GM18867 (cell line): Measurements from ENCODE around the gene CNKSR1.
A peak's percentile ranks its signal among the peaks of the same experiment; 100 is the strongest.

Source experiments
- ATAC-seq: cut with Tn5 transposase; IDR thresholded peaks from one replicate; pipeline ENCODE4 v1.9.1; 2021; ENCODE audit warnings: mild to moderate bottlenecking, moderate library complexity; ENCODE audit not compliant: unreplicated experiment

Gene CNKSR1

DNA sequence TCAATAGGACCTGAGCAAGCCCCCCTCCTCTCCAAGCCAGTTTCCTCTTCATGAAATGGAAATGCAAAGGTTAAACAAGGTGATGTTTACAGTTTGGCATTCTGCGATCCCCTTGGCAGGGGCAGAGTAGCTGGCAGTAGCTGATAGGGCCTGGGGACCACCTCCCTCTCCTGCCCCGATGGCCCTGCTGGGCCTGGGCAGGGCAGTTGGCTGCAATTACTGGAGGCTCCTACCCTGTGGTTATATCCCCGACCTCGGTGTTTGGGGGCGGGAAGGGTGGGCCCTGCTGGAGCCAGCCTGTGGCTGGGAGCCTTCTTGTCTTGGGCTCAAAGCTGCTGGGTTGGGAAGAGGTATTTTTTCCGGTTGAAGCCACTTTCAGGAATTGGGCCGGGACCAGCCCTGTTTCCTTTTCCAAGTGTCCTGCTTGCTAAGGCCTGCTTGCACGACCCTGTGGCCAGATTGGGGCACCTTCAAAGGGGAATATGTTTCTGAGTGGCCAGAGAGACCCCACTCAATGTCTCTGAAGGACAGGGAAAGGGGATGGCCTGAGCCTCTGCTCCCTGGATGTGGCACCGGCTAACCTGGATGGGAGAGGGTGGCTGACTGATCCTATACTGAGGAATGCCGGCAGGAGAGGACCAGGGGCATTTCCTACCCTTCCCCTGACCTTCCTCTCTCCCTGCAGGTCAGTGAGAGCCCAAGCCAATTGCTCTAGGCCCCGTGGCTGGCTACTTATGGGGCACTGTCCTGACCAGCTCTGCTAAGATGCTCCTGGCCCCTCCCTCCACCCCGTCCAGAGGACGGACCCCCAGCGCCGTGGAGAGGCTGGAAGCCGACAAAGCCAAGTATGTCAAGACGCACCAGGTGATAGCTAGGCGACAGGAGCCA lies 16.5 kb upstream of the CNKSR1 start:
- ATAC-seq: no peak

DNA sequence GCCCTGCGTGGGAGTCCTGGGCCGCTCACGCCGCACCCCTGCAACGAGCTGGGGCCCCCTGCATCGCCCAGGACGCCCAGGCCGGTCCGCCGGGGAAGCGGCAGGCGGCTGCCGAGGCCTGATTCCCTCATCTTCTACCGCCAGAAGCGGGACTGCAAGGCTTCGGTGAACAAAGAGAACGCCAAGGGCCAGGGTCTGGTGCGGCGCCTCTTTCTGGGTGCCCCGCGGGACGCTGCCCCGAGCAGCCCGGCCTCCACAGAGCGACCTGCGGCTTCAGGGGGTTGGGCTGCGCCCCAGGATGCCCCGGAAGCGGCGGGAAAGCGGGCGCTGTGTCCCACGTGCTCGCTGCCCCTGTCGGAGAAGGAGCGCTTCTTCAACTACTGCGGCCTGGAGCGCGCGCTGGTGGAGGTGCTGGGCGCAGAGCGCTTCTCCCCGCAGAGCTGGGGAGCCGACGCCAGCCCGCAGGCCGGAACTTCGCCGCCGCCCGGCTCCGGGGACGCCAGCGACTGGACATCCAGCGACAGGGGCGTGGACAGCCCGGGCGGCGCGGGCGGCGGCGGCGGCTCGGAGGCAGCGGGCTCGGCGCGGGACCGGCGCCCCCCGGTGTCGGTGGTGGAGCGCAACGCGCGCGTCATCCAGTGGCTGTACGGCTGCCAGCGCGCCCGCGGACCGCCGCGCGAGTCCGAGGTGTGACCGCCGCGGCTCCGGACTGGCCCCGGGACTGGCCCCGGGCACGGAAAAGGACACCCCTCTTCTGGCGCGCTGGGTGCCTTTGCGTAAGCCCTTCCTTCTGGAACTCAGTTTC lies 15.7 kb upstream of the CNKSR1 start:
- no peak for ATAC-seq

DNA sequence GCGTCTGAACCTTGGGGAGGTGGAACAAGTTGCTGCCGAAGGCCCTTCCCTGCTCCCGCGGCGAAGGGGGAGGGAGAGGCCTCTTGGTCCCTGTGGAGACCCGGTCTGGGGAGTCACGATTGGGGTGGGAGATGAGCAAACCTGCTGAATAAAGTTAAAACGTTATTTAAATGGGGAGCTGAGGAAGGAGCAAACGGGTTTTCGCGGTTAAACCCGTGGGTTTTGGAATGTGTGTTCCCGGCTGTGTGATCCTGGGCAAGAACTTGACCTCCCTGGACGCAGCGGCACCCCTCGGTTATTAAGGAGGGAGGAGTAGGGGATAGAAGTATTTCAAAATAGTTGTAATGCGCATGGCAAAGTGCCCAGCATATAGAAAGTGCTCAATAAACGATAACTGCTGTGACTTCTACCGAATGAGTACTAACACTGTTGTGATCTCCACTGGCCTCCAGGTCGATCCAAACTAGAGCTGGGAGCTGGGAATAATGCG lies 15.0 kb upstream of the CNKSR1 start:
- no peak for ATAC-seq

DNA sequence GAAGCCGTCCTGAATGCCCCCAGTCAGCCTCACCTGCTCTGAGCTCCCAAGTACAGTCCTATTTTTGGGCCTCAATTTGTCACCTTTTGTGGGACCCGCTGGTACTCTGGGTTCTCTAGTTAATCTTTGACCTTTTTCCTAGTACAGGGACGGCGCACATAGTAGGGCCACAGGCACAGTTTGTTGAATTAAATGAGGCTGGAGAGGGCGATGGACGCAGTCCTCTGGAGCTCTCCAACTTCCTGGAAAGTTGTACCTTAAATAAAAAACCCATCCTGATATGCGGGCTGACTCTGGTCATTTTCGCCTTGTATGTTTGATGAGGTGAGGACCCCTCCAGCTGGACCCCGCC lies 13.6 kb upstream of the CNKSR1 start:
- ATAC-seq: no peak

DNA sequence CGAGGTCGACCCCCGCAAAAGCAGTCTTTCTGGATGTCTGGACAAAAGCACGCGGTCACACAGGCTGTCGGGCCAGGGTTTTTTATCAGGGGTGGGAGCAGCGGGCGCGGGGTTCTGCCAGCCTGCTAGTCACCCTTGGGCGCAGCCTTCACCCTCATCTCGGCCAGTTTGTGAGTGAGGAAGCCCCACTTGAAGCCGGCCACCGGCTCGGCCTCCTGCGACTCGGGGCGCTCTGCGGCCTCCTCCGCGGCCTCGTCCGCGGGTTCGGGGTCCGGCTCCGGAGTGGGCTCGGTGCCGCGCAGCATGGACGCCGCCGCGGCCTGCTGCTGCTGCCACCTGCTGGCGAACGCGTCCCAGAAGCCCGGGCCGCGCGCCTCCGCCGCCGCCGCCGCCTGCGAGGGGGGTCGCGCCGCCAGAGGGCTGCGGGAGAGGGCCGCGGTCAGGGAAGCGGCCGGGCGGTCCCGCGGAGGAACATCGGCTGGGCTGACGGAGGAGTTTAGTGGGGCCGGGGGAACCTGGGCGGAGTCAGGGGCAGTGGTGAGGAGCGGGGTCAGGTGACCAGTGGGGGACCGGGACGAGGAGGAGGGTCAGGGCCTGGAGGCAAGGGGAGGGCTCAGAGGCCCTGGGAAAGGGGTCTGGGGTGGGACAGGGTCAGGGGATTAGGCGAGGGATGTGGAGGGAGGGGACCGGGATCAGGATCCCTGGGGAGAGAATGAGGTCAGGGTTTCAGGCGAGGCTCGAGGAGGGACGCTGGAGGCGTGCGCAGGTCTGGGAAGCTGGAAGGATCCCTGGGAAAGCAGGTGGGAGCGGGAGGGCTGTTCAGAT lies 13.0 kb upstream of the CNKSR1 start:
- ATAC-seq: no peak

DNA sequence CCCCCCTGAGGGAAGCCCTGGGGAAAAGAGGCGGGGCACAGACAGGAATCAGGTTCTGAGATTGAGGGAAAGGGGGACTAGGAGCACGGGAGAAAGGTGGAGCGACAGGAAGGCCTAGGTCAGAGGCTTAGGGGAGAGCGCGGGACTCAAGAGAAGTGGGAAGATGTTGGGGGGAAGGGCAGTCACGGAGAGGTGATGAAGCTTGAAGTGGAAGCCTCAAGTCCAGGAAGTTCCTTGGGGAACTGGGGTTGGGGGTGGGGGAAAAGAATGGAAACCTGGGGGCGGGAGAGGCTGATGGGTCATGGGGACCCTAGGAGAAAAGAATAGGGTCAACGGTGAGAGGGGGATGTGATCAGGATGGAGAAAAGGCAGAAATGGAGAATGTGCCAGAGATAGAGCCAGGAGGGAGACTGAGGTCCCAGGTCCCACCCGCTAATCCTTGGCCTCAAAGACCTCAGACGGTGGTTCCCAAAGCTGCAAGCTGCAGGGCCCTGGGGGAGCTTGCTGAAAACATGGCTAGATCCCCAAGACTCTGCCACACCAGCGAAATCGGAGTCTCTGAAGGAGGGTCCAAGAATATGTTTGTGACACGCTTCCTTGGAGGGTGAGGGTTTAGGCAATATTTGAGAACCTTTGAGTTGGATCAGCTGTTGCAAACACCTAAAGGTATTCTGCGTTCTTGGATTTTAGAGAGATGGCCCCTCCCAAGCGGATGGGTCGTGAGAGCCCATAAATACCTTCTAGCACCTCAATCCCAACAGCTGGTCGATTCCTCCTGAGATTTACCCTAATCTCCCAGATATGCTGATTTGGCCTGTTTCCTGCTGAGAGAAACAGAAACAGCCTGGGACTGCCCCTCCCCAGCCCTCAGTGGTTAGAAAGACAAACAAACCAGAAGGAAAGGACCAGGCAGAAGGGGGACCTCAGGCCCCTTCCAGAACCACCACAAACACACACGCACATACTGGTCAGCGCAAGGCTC lies 12.1 kb upstream of the CNKSR1 start:
- ATAC-seq: no peak

DNA sequence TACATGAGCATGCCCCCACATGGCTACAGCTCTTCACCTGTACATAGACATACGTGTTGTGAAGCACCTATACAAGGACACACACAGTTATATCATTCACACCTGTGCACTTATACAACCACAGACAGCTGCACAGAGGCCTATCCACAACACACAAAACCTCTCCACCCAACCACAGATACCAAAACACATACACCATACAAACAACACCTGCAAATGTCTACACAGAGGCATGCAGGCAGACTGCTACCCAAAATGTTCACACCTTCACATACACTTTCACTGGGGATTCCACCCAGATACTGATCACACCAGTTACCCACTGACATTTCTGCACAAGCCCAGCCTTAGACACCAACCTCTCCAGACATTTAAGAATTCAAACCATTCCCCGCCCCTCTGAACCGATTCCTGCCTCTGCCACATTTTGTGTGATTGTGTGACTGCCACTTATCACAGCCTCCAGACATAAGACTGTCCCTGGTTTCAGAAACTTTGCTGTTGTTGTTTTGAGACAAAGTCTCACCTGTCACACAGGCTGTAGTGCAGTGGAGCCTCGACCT lies 10.5 kb upstream of the CNKSR1 start:
- ATAC-seq: no peak

DNA sequence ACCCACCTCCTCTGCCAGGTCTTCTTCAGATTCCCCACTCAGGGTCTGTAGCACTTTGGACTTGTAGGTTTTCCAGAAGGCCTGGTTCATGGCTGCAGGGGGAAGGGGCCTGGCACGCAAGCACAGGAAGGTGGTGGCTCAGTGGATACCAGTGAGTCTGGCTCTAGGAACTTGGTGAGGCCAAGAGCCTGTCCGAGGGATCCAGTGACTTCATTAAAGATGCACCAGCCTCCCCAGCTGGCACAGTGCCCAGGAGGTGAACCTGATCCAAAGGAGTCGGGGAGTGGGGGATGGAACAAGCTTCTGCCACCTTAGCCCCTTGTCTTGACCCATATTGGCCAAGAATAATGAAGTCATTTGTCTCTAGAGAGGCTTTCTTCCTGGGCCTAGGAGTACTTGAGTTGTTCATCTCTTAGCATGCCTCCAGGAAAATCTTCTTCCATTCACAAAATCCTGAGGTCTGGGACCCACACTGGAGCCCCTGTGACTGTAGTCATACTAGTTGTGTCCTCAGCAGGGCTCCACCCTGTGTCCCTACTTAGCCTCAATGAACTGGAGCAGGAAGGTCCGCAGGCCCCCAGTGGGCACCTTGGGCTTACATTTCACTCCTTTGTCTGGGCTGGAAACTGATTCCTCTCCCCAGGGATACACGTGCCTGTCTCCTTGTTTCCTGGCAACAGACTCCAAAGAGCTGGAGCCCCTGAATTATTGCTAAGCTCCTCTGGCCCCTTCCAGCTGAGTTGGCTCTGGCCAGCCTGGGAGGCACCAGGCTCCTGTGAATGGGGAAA lies 8.7 kb upstream of the CNKSR1 start, which contains the start of gene C1orf232:
Gene C1orf232 (minus strand): TSS at position 554 of the 788 bp plus-strand sequence. CDS start 464 bp downstream, at position 90.
- ATAC-seq: no peak

DNA sequence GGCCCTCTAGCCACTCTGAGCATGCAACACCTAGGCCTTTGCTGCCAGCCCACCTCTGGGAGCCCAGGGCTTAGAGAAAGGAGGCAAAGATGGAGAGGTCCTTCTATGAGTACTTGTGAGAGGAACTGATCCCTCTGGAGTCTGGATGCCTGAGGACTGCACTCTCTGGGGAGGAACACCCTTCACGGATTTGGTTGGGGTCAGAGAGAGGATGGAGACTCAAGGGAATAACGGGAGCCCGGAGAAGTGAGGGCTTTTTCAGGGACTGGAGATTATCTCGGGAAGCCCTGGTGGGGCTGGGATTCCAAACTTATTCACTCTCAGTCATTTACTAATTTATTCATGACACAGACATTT lies 8.1 kb upstream of the CNKSR1 start:
- no peak for ATAC-seq

DNA sequence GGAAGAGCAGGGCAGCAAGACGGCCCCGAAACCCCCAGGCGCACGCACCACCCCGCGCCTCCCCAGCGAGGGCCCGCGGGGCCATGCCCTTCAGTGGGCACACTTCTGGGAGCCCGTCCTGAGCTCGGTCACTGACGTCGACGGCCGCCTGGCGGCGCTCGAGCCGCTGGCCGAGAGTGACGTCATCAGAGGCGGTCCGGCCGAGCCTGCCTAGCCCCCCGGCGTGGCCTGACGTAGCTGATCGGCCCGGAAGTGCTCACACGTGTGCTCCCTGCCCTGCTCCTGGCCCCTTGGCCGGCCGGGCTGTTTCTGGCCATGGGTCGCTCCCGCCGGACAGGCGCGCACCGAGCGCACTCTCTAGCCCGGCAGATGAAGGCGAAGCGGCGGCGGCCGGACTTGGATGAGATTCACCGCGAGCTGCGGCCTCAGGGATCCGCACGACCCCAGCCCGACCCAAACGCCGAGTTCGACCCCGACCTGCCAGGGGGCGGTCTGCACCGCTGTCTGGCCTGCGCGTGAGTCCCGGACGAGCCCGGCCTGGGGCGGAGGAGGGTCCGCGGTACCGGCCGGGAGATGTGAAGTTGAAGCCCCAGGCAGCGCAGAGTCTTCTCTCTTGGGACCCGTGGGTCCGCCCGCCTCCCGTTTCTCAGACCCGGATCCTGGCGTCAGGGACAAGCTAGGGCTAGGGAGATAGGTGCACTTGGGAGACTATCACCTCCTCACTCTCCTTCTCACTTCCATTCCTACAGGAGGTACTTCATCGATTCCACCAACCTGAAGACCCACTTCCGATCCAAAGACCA lies 7.4 kb upstream of the CNKSR1 start, which contains the start of gene ZNF593:
Gene ZNF593 (plus strand): TSS at position 240 of the 803 bp plus-strand sequence. CDS start 76 bp downstream, at position 316.
- ATAC-seq: peak; percentile 81

DNA sequence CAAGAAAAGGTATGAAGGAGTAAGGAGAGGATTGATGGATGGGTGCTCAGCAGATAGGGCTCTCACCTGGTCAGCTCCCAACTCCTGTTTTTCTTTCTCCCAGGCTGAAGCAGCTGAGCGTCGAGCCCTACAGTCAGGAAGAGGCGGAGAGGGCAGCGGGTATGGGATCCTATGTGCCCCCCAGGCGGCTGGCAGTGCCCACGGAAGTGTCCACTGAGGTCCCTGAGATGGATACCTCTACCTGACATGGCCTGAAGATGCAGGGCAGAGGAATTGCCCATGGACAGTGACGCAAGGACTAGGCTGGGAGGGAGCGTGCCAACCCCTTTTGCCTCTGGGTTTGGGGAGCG lies 6.8 kb upstream of the CNKSR1 start:
- ATAC-seq: no peak

DNA sequence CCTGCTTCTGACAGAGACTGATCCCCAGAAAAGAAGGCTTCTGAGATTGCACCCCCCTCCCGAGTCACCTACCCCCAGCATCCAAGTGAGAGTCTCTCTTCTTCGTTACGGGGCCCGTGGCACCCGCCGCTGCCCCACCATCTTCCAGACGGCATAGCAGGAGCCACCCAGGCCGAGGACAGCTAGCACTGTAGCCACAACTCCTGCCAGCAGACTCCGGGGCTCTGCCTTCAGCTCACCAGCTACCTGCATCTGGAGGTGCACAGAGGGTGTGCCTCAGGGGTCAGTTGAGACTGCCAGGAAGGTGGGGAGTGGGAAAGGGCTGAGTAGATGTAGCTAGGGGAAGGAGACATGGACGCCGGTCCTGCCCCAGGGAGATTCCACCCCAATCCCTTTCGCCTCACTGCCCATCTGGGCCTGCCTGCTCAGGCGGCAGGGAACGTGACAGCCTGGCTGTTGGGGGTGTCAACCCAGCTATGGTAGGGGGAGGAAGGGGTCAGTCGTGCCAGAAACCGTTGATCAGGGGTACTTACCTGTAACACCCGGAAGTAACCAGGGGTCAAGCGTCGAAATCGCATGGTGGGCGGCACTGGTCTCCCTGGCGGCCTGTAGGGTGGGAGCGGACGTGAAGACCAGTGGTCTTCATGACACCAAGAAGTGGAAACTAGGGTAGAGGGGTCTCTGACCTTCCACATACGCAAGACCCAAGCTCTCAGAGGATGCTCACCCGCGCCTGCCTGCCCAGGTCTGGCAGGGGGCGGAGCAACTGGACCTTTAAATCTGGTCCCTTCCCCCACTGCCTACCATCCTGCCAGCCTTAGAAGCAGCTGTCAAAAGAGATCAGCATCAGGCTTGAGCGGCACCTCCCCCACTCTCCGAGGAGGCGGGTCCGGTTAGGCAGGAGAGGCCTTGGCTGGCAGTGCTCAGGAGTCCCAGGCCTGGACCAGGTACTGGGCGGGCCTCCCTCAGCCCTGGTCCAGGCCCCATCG lies 5.9 kb upstream of the CNKSR1 start, which contains the start of gene ZNF593OS:
Gene ZNF593OS (minus strand): TSS at position 749 of the 989 bp plus-strand sequence. CDS start 171 bp downstream, at position 578.
- ATAC-seq: no peak

DNA sequence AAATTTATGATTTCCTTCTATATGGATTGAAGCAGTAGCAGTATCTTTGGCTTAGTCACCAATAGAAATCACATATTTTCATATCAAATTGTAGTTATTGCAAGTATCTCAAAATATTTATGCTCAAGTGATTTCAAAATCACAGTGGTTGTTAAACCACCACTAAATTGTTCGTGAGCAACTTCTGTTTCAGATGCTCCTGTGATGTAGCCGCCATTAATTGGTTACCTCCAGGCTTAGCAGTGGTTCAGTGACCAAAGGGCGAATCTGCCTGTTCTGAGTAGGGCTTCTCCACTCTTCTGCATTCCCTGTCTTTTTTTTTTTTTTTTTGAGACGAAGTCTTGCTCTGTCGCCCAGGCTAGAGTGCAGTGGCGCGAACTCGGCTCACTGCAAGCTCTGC lies 1.9 kb upstream of the CNKSR1 start:
- no peak for ATAC-seq

DNA sequence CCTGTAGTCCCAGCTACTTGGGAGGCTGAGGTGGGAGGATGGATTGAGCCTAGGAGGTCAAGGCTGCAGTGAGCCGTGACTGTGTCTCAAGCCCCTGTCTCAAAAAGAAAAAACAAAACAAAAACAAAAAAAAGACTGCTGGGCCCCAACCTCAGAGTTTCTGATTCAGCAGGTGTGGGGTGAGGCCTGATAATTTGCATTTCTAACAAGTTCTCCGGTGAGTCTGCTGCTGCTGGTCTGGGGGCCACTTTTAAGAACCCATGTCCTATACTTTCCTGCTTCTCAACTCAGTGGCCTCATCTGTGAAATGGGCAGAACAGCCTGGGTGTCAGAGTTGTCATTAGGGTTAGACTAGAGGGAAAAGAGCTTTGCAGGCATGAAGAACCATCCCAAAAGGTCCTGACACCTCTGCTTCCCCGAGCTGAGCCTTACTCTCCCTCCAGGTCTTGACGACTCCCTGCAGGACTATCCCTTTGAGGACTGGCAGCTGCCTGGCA lies 2.8 kb downstream of the CNKSR1 start:
- no peak for ATAC-seq

DNA sequence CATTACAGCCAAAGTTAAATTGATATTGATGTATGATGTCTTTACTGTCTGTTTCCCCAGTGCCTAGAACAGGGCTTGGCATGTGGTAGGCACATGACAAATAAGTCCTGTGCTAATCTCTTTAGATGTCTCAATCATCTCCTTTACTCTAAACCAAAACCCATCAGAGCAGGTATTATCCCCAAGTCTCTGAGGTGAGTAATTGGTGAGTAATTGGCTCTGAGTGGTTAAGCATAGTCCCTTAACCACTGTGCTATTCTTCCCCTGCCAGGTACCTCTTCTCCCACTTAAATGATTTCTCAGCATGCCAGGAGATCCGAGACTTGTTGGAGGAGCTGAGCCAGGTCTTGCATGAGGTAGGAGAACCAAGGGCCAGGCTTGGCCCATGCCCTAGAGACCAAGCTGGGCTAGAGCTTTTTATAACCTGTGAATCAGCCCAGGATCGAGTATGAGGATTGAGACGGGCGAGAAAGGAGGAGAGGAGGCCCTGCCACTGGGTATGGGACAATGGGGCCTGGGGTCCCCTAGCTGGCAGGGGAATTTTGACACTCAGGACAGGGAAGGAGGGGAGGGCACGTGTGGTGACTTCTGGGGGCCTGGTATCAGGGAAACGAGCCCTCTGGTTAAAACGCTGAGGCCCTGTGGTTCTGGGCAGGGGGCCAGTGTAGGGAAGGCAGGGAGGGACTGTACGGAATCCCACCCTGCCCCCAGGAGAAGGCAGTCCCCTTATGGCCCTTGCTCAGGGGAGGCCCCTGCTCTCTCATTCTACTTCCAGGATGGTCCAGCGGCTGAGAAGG lies 4.5 kb downstream of the CNKSR1 start:
- ATAC-seq: no peak

DNA sequence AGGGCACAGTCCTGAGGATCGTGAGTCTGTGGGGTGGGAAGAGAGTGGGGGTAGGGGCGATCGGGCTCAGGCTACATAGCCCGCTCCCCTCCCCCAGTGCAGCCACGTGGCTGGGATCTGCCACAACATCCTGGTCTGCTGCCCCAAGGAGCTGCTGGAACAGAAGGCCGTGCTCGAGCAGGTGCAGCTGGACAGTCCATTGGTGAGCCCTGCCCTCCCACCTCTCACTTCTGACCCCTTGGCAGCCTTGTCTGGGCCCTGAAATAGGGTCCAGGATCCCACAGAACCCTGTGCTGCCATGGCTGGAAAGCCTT lies 5.0 kb downstream of the CNKSR1 start:
- ATAC-seq: no peak
